H1 (cell line): ENCODE data around the gene NACA. TPM values are rescaled to one million over a fixed set of nuclear protein-coding genes. Genes with fewer than 3 reads are reported as not detected.

ENCODE experiments used
- RXRA ChIP-seq: IDR thresholded peaks from 2 replicates; pipeline ENCODE4 v1.6.1; 2011; ENCODE audit warnings: low read depth, mild to moderate bottlenecking, low read length, moderate library complexity; ENCODE audit not compliant: insufficient read depth
- SRF ChIP-seq: IDR thresholded peaks from 2 replicates; pipeline ENCODE4 v1.6.1; 2011; ENCODE audit warnings: mild to moderate bottlenecking, low read depth, low read length, moderate library complexity
- polyA plus RNA-seq, 7 experiments: library from polyadenylated mRNA; depleted of rRNA in 3 of 7; stranded (reverse) in 5 of 7; unstranded in 2 of 7; fragments of >200 nt in 5 of 7; fragments of 200-250 nt in 2 of 7; gene quantifications; 1 replicate in 5 of 7; 2 replicates in 1 of 7; 4 replicates in 1 of 7; pipeline versions ENCODE4 v1.2.1 to v1.2.3, GENCODE V29; 2011 to 2013; ENCODE audit warnings: missing spikeins in 2 of 7, mixed read lengths in 2 of 7
- total RNA-seq: library from RNA; stranded (reverse); fragmentation: NEBNext Ultra II Directional; extraction: Animal tissue kit (Norgen Biotek cat#: 25700); gene quantifications from 2 replicates; pipeline ENCODE4 v1.2.1, GENCODE V29; 2021

The NACA gene
- total and polyA plus RNA-seq, 2 of the 8 experiments (the other 6 are each of a cell fraction or from before 2014, with no cell fraction given) = 511 to 1,063 TPM

DNA sequence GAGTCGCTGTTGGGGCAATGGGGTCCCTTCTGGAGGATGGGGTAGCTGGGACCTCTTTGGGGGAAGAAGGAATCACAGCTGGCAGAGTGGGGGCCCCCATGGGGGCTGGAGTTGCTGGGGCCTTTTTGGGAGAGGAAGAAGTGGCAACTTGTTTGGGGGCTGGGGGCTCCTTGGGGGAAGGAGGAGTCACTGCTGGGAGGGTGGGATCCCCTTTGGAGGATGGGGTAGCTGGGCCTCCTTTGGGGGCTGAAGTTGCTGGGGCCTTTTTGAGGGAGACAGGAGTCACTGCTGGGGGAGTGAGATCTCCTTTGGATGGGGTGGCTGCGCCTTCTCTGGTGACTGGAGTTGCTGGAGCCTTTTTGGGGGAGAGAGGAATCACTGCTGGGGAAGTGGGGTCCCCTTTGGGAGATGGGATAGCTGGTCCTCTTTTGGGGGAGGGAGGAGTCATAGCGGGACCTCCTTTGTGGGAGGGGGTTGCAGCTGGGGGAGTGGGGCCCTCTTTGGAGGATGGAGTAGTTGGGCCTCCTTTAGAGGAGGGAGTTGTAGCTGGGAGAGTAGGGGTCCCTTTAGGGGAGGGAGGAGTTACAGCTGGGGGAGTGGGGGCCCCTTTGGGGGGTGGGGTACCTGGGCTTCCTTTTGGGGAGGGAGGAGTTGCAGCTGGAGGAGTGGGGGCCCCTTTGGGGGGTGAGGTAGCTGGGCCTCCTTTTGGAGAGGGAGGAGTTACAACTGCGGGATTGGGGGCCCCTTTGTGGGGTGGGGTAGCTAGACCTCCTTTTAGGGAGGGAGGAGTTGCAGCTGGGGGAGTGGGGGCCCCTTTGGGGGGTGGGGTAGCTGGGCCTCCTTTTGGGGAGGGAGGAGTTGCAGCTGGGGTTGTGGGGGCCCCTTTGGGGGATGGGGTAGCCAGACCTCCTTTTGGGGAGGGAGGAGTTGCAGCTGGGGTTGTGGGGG lies 7.9 kb downstream of the NACA start (continued):
- TF ChIP-seq RXRA (no peak), SRF (no peak)
